HCT116 (cell line): Measurements from ENCODE around the gene AKAP4. TPM values are rescaled to one million over a fixed set of nuclear protein-coding genes. Genes with fewer than 3 reads are reported as not detected.

Experiments used
- ATAC-seq: fragments of 200-7000 bp; cut with Tn5 transposase; 2 replicates; pipeline ENCODE4 v1.9.1; 2020; ENCODE audit warnings: mild to moderate bottlenecking, moderate library complexity
- BruUV-seq: library from RNA; stranded (reverse); fragments of 400-500 nt; replicated peaks from 2 replicates; lab custom pipeline; 2021; lab: Mats Ljungman, UMichigan
- CTCF ChIA-PET: fragments of 300-600 bp; sonication (Branson Sonifier 250); formaldehyde crosslinking; loops from one replicate; lab custom pipeline; 2021; ENCODE audit warnings: antibody characterized with exemption; lab: Charles Lee
- POLR2A ChIA-PET: fragments of 300-600, 350-600 bp; sonication (Branson Sonifier 250); formaldehyde crosslinking; loops from one replicate; lab custom pipeline; 2021; ENCODE audit warnings: antibody characterized with exemption; lab: Charles Lee
- RAD21 ChIA-PET, 2 experiments: fragments of 300-600 bp; sonication (Branson Sonifier 250); formaldehyde crosslinking; loops; one replicate each; lab custom pipeline; 2023; ENCODE audit warnings: low total read pairs in 2 of 2; ENCODE audit not compliant: uncharacterized antibody in 2 of 2, unreplicated experiment in 2 of 2, low non-redundant PET in 1 of 2; lab: Charles Lee
- DNase-seq: peaks from one replicate; pipeline ENCODE4 v3.0.0-alpha.2; 2010; ENCODE audit warnings: low read depth, low spot score
- H2AFZ ChIP-seq: fragments of 200-600 bp; shearing (Covaris generic), sonication (generic); 2 replicates; pipeline ENCODE4 v1.6.1; 2017; ENCODE audit warnings: low read depth, mixed run types, mixed read lengths, antibody characterized with exemption, low read length; ENCODE audit not compliant: poor library complexity, severe bottlenecking
- H3K27ac ChIP-seq: 2 replicates; pipeline ENCODE4 v1.5.1; 2012; ENCODE audit warnings: low read depth, low read length
- H3K27me3 ChIP-seq: fragments of 200-600 bp; sonication (generic); 2 replicates; pipeline ENCODE4 v1.6.1; 2016; ENCODE audit warnings: mixed run types, low read length, mixed read lengths; ENCODE audit not compliant: insufficient read depth
- H3K36me3 ChIP-seq, 2 experiments: fragments of 200-500 bp in 1 of 2; fragments of 200-600 bp in 1 of 2; sonication (Bioruptor generic) in 1 of 2; sonication (generic) in 1 of 2; 2 replicates each; pipeline versions ENCODE4 v1.5.1 to v1.6.1; 2014 to 2016; ENCODE audit warnings: low read length in 2 of 2, inconsistent platforms in 1 of 2, mixed read lengths in 1 of 2, mixed run types in 1 of 2; ENCODE audit not compliant: insufficient read depth in 2 of 2, control insufficient read depth in 1 of 2
- H3K4me1 ChIP-seq, 2 experiments: fragments of 200-600 bp in 1 of 2; sonication (generic) in 1 of 2; 2 replicates each; pipeline versions ENCODE4 v1.5.1 to v1.6.1; 2012 to 2017; ENCODE audit warnings: low read length in 2 of 2, inconsistent platforms in 1 of 2, mild to moderate bottlenecking in 1 of 2, mixed read lengths in 1 of 2, mixed run types in 1 of 2, moderate library complexity in 1 of 2; ENCODE audit not compliant: insufficient read depth in 2 of 2, control insufficient read depth in 1 of 2
- H3K4me2 ChIP-seq: fragments of 200-600 bp; sonication (generic); 2 replicates; pipeline ENCODE4 v1.6.1; 2017; ENCODE audit warnings: mixed run types, low read length, mixed read lengths
- H3K4me3 ChIP-seq, 2 experiments: fragments of 200-600 bp in 1 of 2; sonication (generic) in 1 of 2; replicated peaks in 1 of 2; 2 replicates each; pipeline ENCODE4 v1.5.1; 2011 to 2016; ENCODE audit warnings: low read length in 2 of 2, control low read depth in 1 of 2, low read depth in 1 of 2, mild to moderate bottlenecking in 1 of 2, mixed read lengths in 1 of 2, mixed run types in 1 of 2
- H3K79me2 ChIP-seq: fragments of 200-600 bp; sonication (generic); 2 replicates; pipeline ENCODE4 v1.6.1; 2017; ENCODE audit warnings: mild to moderate bottlenecking, mixed run types, low read length, moderate library complexity, mixed read lengths; ENCODE audit not compliant: insufficient read depth
- H3K9ac ChIP-seq: fragments of 200-600 bp; sonication (generic); 2 replicates; pipeline ENCODE4 v1.6.1; 2016; ENCODE audit warnings: low read length, mixed read lengths
- H3K9me2 ChIP-seq: fragments of 200-600 bp; sonication (generic), shearing (Covaris generic); 2 replicates; pipeline ENCODE4 v1.6.1; 2017; ENCODE audit warnings: mixed run types, mild to moderate bottlenecking, moderate library complexity; ENCODE audit not compliant: insufficient read depth
- H3K9me3 ChIP-seq, 2 experiments: fragments of 200-500 bp in 1 of 2; fragments of 200-600 bp in 1 of 2; sonication (Bioruptor generic) in 1 of 2; sonication (generic) in 1 of 2; 2 replicates each; pipeline ENCODE4 v1.6.1; 2014 to 2017; ENCODE audit warnings: low read length in 2 of 2, mixed read lengths in 2 of 2, inconsistent platforms in 1 of 2, low read depth in 1 of 2, mild to moderate bottlenecking in 1 of 2, mixed run types in 1 of 2, moderate library complexity in 1 of 2; ENCODE audit not compliant: control insufficient read depth in 1 of 2, insufficient read depth in 1 of 2
- H4K20me1 ChIP-seq: fragments of 200-600 bp; sonication (generic), shearing (Covaris generic); 2 replicates; pipeline ENCODE4 v1.6.1; 2017; ENCODE audit warnings: mixed run types, mild to moderate bottlenecking, moderate library complexity; ENCODE audit not compliant: insufficient read depth
- CEBPB ChIP-seq: IDR thresholded peaks from 2 replicates; pipeline ENCODE4 v1.6.1; 2012; ENCODE audit warnings: low read depth
- ELF1 ChIP-seq: IDR thresholded peaks from 2 replicates; pipeline ENCODE4 v1.6.1; 2012; ENCODE audit warnings: low read depth, borderline replicate concordance
- EZH2phosphoT487 ChIP-seq: fragments of 200-600 bp; IDR thresholded peaks from 2 replicates; pipeline ENCODE4 v1.6.1; 2018; ENCODE audit warnings: antibody characterized with exemption, borderline replicate concordance
- POLR2A ChIP-seq: IDR thresholded peaks from 2 replicates; pipeline ENCODE4 v1.7.0; 2011; ENCODE audit warnings: borderline replicate concordance; ENCODE audit not compliant: insufficient read depth, insufficient read length; ENCODE audit errors: extremely low read depth
- SIN3A ChIP-seq: IDR thresholded peaks from 2 replicates; pipeline ENCODE4 v1.6.1; 2012; ENCODE audit warnings: low read depth
- SP1 ChIP-seq: IDR thresholded peaks from 2 replicates; pipeline ENCODE4 v1.6.1; 2012; ENCODE audit warnings: low read depth
- SRF ChIP-seq: IDR thresholded peaks from 2 replicates; pipeline ENCODE4 v1.6.1; 2012; ENCODE audit warnings: low read depth
- TCF7L2 ChIP-seq: IDR thresholded peaks from 2 replicates; pipeline ENCODE4 v1.7.0; 2011; ENCODE audit warnings: borderline replicate concordance, inconsistent platforms; ENCODE audit not compliant: insufficient read depth, insufficient read length; ENCODE audit errors: extremely low read depth
- ZFX ChIP-seq: fragments of 450-650 bp; IDR thresholded peaks from 2 replicates; pipeline ENCODE4 v1.6.1; 2017
- ZNF274 ChIP-seq: fragments of 200-500 bp; sonication (Bioruptor generic); IDR thresholded peaks from 2 replicates; pipeline ENCODE4 v1.6.1; 2014; ENCODE audit warnings: mild to moderate bottlenecking, low read depth, low read length, inconsistent platforms
- intact Hi-C: fragments of 100-400 bp; cut with micrococcal nuclease; formaldehyde crosslinking; loops from 2 replicates; pipeline ENCODE4 v1.10.0; 2022
- total RNA-seq: library from RNA; stranded (reverse); gene quantifications from one replicate; pipeline ENCODE4 v1.2.1, GENCODE V29; 2021; ENCODE audit not compliant: unreplicated experiment
- TF ChIP-seq, protein P1 (sequence below): IDR thresholded peaks from 2 replicates; pipeline ENCODE4 v1.6.1; 2012; ENCODE audit warnings: low read depth

AKAP4 gene
- total RNA-seq, 1 experiment from 2014 or later: not detected

DNA sequence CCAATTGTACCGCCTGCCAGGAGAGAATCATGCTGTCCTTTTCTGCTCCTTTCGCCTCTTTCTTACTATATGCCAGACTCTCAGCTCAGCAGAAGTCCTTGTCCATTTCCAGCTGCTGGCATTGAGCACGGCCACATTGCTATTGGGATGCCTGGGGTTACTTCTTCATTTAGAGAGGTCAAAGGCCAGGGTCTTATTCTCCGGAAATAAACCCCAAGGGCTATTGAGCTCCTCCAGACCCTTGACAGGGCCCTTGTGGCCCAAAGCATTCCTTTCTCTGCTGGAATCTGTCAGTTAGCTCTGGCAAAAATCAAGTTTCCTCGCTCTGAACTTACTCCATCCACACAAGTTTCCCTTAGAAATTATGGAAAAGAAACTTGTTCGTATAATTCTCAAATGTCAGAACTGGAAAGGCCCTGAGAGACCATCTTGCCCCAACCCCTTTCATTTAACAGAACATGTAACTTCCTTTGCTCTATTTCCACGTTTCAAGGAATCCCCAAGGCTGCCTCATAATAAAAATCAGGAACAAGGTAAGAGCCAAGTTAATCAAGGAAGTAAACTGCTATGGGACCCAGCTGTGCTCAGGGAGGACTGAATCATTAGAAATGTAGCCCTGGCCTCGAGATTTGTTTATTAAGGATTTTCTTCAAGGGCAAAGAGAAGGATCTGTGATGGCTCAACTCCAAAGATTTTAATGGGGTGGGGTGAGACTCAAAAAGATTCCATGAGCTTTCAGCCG, 11.8 kb downstream of the AKAP4 start:
- no peak for TF ChIP-seq ZFX
- H3K79me2 ChIP-seq: no peaks in the 10 kb centered on the region
- ATAC-seq: no peak
- H2AFZ ChIP-seq: no peak overlapping the region
- BruUV-seq: no TSS peak
- CTCF ChIA-PET: no interaction called here
- no peak overlapping the region for H3K4me2 ChIP-seq
- no peaks in the 10 kb centered on the region for H4K20me1 ChIP-seq
- RAD21 ChIA-PET: no interaction called here
- no peaks in the 10 kb centered on the region for H3K4me1 ChIP-seq
- POLR2A ChIA-PET: no interaction called here
- H3K27me3 ChIP-seq: no peaks in the 10 kb centered on the region
- H3K9me2 ChIP-seq: no peaks in the 10 kb centered on the region
- H3K9me3 ChIP-seq: no peaks in the 10 kb centered on the region
- H3K36me3 ChIP-seq: no peaks in the 10 kb centered on the region
- intact Hi-C loops: no loop called here
- H3K4me3 ChIP-seq: no peak overlapping the region
- H3K9ac ChIP-seq: no peak overlapping the region
- no peak for DNase-seq
- H3K27ac ChIP-seq: no peak overlapping the region

DNA sequence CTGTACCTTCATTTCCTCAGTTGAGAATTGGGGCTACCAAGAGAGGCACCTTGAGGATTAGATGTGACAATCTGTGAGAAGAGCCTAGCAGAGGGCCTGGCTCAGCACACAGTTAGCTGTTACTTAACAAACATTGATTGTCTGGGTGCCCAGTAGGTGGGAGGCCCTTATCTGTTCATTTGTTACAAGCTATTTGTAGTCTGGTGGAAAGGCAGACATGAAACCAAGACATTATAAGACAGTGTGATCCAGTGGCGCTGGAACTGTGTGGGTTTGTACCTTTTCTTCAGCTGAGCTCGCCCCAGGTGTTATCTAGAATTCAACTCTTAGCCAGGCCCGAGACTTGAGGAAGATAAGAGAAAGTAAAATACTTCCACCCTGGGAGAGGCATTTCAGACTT, 16.9 kb downstream of the AKAP4 start:
- intact Hi-C loops: no loop called here
- no peak for DNase-seq

More for the DNA sequence above, 16.9 kb downstream of the AKAP4 start:
- ChIA-PET CTCF (no interaction called here), RAD21 (no interaction called here), POLR2A (no interaction called here)
- Histone ChIP-seq H3K36me3 (no peaks in the 10 kb centered on the region), H3K79me2 (no peaks in the 10 kb centered on the region), H3K27me3 (no peaks in the 10 kb centered on the region), H3K9me2 (no peaks in the 10 kb centered on the region), H3K4me3 (no peak overlapping the region), H3K9ac (no peak overlapping the region), H2AFZ (no peak overlapping the region), H3K27ac (no peak overlapping the region), H4K20me1 (no peaks in the 10 kb centered on the region), H3K4me1 (peaks cover 4 to 8% of the 10 kb centered on the region in 2 experiments; a peak in 3 of 4 replicates), H3K9me3 (no peaks in the 10 kb centered on the region), H3K4me2 (no peak overlapping the region)
- BruUV-seq: no TSS peak
- ATAC-seq: no peak
- TF ChIP-seq POLR2A (no peak), SRF (no peak), ZNF274 (no peak), SP1 (no peak), EZH2phosphoT487 (no peak), TCF7L2 (no peak), SIN3A (no peak), ELF1 (no peak), CEBPB (no peak)
- TF ChIP-seq, protein P1, sequence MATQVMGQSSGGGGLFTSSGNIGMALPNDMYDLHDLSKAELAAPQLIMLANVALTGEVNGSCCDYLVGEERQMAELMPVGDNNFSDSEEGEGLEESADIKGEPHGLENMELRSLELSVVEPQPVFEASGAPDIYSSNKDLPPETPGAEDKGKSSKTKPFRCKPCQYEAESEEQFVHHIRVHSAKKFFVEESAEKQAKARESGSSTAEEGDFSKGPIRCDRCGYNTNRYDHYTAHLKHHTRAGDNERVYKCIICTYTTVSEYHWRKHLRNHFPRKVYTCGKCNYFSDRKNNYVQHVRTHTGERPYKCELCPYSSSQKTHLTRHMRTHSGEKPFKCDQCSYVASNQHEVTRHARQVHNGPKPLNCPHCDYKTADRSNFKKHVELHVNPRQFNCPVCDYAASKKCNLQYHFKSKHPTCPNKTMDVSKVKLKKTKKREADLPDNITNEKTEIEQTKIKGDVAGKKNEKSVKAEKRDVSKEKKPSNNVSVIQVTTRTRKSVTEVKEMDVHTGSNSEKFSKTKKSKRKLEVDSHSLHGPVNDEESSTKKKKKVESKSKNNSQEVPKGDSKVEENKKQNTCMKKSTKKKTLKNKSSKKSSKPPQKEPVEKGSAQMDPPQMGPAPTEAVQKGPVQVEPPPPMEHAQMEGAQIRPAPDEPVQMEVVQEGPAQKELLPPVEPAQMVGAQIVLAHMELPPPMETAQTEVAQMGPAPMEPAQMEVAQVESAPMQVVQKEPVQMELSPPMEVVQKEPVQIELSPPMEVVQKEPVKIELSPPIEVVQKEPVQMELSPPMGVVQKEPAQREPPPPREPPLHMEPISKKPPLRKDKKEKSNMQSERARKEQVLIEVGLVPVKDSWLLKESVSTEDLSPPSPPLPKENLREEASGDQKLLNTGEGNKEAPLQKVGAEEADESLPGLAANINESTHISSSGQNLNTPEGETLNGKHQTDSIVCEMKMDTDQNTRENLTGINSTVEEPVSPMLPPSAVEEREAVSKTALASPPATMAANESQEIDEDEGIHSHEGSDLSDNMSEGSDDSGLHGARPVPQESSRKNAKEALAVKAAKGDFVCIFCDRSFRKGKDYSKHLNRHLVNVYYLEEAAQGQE: no peak
